Heart left ventricle (tissue), 16 donors: Measurements from ENCODE around the gene SSR1. TPM values are rescaled to one million over a fixed set of nuclear protein-coding genes. Genes with fewer than 3 reads are reported as not detected.

Experiments used
- ATAC-seq, 4 donors: fragments of 200-7000 bp; cut with Tn5 transposase; one replicate each; pipeline ENCODE4 v1.9.1; 2020 to 2022; ENCODE audit warnings: moderate library complexity in 4 of 4, mild to moderate bottlenecking in 3 of 4, moderate number of reproducible peaks in 1 of 4
- DNase-seq, 5 donors: peaks; one replicate each; pipeline ENCODE4 v3.0.0-alpha.2; 2020
- H3K27ac ChIP-seq, 12 donors: fragments of 200-600 bp; sonication (generic) in 4 of 12; one replicate each; pipeline versions ENCODE4 v1.5.0 to v1.8.0; 2016 to 2022; ENCODE audit warnings: mild to moderate bottlenecking in 2 of 12
- H3K27me3 ChIP-seq, 9 donors: fragments of 200-600 bp; sonication (generic) in 2 of 9; one replicate each; pipeline versions ENCODE4 v1.5.1 to v1.8.0; 2016 to 2022; ENCODE audit warnings: mild to moderate bottlenecking in 3 of 9
- H3K36me3 ChIP-seq, 9 donors: fragments of 200-600 bp; sonication (generic) in 2 of 9; one replicate each; pipeline versions ENCODE4 v1.5.0 to v1.8.0; 2018 to 2022; ENCODE audit warnings: mild to moderate bottlenecking in 2 of 9
- H3K4me1 ChIP-seq, 12 donors: fragments of 200-600 bp; sonication (generic) in 4 of 12; one replicate each; pipeline versions ENCODE4 v1.5.0 to v1.8.0; 2016 to 2022; ENCODE audit warnings: mild to moderate bottlenecking in 3 of 12
- H3K4me3 ChIP-seq, 12 donors: fragments of 200-600 bp; sonication (generic) in 4 of 12; one replicate each; pipeline versions ENCODE4 v1.5.0 to v1.8.0; 2017 to 2022; ENCODE audit warnings: mild to moderate bottlenecking in 9 of 12, moderate library complexity in 4 of 12
- H3K9me3 ChIP-seq, 12 donors: fragments of 200-600 bp; sonication (generic) in 4 of 12; one replicate each; pipeline versions ENCODE4 v1.5.0 to v1.8.0; 2016 to 2022; ENCODE audit warnings: mild to moderate bottlenecking in 1 of 12
- CTCF ChIP-seq, 12 donors: fragments of 200-600 bp; sonication (generic) in 4 of 12; IDR thresholded peaks; one replicate each; pipeline versions ENCODE4 v1.5.0 to v1.8.0; 2018 to 2022; ENCODE audit warnings: antibody characterized with exemption in 12 of 12, mild to moderate bottlenecking in 5 of 12
- POLR2A ChIP-seq, 2 donors: fragments of 450-650 bp; IDR thresholded peaks; one replicate each; pipeline ENCODE4 v1.6.1; 2017; ENCODE audit warnings: antibody characterized with exemption in 2 of 2, mild to moderate bottlenecking in 2 of 2, moderate library complexity in 2 of 2
- WGBS, 4 donors: extraction: QIAGEN DNeasy Blood & Tissue Kit in 2 of 4; methylation state at CpG; one replicate each; pipeline versions ENCODE4 v1.1.5 to v1.1.7; 2013 to 2018; 5-methylcytosine and 5-hydroxymethylcytosine counted together
- intact Hi-C, 10 donors: fragments of 100-400 bp; cut with DNase I; formaldehyde crosslinking; loops; one replicate each; pipeline versions ENCODE4 v1.11.1 to v1.14.2; 2022
- polyA plus RNA-seq, 2 donors: library from polyadenylated mRNA; stranded (reverse); fragments of 200-250 nt; gene quantifications; one replicate each; pipeline ENCODE4 v1.2.3, GENCODE V29; 2013
- total RNA-seq, 9 donors: library from RNA; depleted of rRNA in 2 of 9; stranded (reverse); fragments of >200 nt in 2 of 9; fragmentation: NEBNext Ultra II Directional in 3 of 9; extraction: Animal tissue kit (Norgen Biotek cat#: 25700) in 3 of 9; gene quantifications; one replicate each; pipeline versions ENCODE4 v1.1.0 to v1.2.4, GENCODE V29; 2016 to 2023
- donor health status: ischemic (EF 13 %, LVEDD 7.1; RV severe dilation, severe dysfunction).
- donor health status: healthy with polysubstance abuse.
- donor health status: DM: no; HTN: yes; CAD: no.
- donor health status: DM: no; HTN: no; CAD: no.
- donor health status: ischemic (EF 25% LVEDD 6.9; RV normal size, moderate dysfunction).
- donor health status: ischemic (EF 25% LVEDD 5.7; RV mildly dilated, moderate dysfunction).
- donor health status: healthy.
- donor health status: DM: yes; HTN: yes; CAD: no.
- donor health status: ischemic (EF 35%, LVEDD 5.7; RV mildly dilated, moderate dysfunction).
- donor health status: nonischemic (EF 11% LVEDD 7.7; RV severe dilation, severe dysfunction).
- donor health status: DM: yes; HTN: yes; CAD: no.
- donor health status: PGD.
- donor health status: ischemic (EF 29% LVEDD 5.4; RV normal size, mild dysfunction).
- donor health status: nonischemic (EF 23%, LVEDD 6.1; RV moderate dilation, normal function).

The SSR1 gene
- total and polyA plus RNA-seq, 11 donors = 8.6 to 106 (median 67.9) TPM

GRCh38 chr6:7249391-7249790, 63.6 kb downstream of the SSR1 start:
- DNase-seq (no peak), ATAC-seq (no peak)
- intact Hi-C loops = loop anchor here in 6 of 10 donors (5.0 to 10.0 kb wide), 6 partner anchors 325 to 695 kb away; no protein-coding TSS in a partner anchor
- H3K27me3 ChIP-seq = no peaks in the 10 kb centered on the region
- H3K4me3 ChIP-seq = no peak overlapping the region
- TF ChIP-seq CTCF (IDR thresholded peaks at IDR 0.05) = no peak
- no peak for TF ChIP-seq POLR2A (IDR thresholded peaks at IDR 0.05)
- H3K4me1 ChIP-seq = peaks cover 0 to 37% (median 2%) of the 10 kb centered on the region in 12 donors
- peaks cover 0 to 81% (median 69%) of the 10 kb centered on the region in 9 donors for H3K36me3 ChIP-seq
- H3K9me3 ChIP-seq = no peaks in the 10 kb centered on the region
- no peak overlapping the region for H3K27ac ChIP-seq
- 91 to 98% (median 94%) methylated on average over 2 of the region's 2 CpGs for WGBS, 4 donors

DNA sequence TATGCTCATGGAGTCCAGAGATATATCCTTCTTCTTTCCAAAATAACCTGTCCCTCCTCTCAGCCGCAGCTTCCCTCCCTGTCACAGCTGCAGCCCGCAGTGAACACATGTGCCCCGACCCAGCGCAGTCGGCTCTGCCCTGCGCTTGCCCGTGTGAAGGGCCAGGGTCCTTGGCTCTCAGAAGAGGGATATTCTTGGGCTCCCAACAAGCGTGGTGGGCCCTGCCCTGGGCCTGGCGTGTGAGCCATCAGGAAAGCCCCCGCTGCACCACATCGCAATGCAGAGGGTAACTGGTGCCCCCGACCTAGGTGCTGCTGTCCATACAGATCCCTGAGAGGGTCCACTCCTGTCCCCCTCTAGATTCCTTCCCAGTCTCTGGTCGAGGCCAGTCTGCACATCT, 65.2 kb downstream of the SSR1 start:
- peaks cover 0 to 83% (median 69%) of the 10 kb centered on the region in 9 donors for H3K36me3 ChIP-seq
- intact Hi-C loops = loop anchor here in 6 of 10 donors (5.0 to 10.0 kb wide), 6 partner anchors 323 to 693 kb away; no protein-coding TSS in a partner anchor
- 88 to 98% (median 93%) methylated on average over 13 of the region's 13 CpGs for WGBS, 4 donors

GRCh38 chr6:7247179-7247456, 65.9 kb downstream of the SSR1 start:
- DNase-seq = no peak
- TF ChIP-seq POLR2A (IDR thresholded peaks at IDR 0.05) = no peak
- no peak for TF ChIP-seq CTCF (IDR thresholded peaks at IDR 0.05)
- no peaks in the 10 kb centered on the region for H3K9me3 ChIP-seq
- peaks cover 0 to 33% (median 10%) of the 10 kb centered on the region in 12 donors for H3K4me1 ChIP-seq
- intact Hi-C loops = loop anchor here in 6 of 10 donors (5.0 to 10.0 kb wide), 6 partner anchors 322 to 692 kb away; no protein-coding TSS in a partner anchor
- peaks cover 0 to 78% (median 63%) of the 10 kb centered on the region in 9 donors for H3K36me3 ChIP-seq
- no peak overlapping the region for H3K27ac ChIP-seq
- no peak for ATAC-seq
- no peaks in the 10 kb centered on the region for H3K27me3 ChIP-seq
- no peak overlapping the region for H3K4me3 ChIP-seq
- WGBS, 4 donors = 95 to 96% (median 95%) methylated on average over 14 to 15 of the region's 15 CpGs

More for the DNA sequence above, 65.2 kb downstream of the SSR1 start:
- H3K4me1 ChIP-seq = peaks cover 0 to 34% (median 8%) of the 10 kb centered on the region in 12 donors
- TF ChIP-seq POLR2A (IDR thresholded peaks at IDR 0.05) (no peak), CTCF (IDR thresholded peaks at IDR 0.05) (no peak)
- no peak overlapping the region for H3K27ac ChIP-seq
- no peak for ATAC-seq
- DNase-seq = no peak
- H3K4me3 ChIP-seq = no peak overlapping the region
- H3K9me3 ChIP-seq = no peaks in the 10 kb centered on the region
- no peaks in the 10 kb centered on the region for H3K27me3 ChIP-seq

DNA sequence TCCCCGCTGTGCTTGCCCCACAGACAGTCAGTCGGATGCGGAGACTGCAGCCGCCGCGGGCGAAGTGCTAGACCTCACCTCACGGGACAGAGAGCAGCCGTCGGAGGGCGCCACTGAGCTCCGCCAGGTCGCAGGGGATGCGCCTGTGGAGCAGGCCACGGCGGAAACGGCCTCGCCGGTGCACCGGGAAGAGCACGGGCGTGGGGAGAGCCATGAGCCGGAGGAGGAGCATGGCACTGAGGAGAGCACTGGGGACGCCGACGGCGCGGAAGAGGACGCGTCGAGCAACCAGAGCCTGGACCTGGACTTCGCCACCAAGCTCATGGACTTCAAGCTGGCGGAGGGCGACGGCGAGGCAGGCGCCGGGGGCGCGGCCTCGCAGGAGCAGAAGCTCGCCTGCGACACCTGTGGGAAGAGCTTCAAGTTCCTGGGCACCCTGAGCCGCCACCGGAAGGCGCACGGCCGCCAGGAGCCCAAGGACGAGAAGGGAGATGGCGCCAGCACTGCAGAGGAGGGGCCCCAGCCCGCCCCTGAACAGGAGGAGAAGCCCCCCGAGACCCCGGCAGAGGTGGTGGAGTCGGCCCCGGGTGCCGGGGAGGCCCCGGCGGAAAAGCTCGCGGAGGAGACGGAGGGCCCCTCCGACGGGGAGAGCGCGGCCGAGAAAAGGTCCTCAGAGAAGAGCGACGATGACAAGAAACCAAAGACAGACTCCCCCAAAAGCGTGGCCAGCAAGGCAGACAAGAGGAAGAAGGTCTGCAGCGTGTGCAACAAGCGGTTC, 66.4 kb downstream of the SSR1 start:
- Histone ChIP-seq H3K27me3 (no peaks in the 10 kb centered on the region), H3K9me3 (no peaks in the 10 kb centered on the region), H3K4me1 (peaks cover 0 to 34% (median 10%) of the 10 kb centered on the region in 12 donors), H3K4me3 (no peak overlapping the region), H3K27ac (no peak overlapping the region), H3K36me3 (peaks cover 0 to 77% (median 59%) of the 10 kb centered on the region in 9 donors)
- 93 to 94% (median 94%) methylated on average over 65 to 71 of the region's 71 CpGs for WGBS, 4 donors
- no peak for DNase-seq
- intact Hi-C loops = loop anchor here in 6 of 10 donors (5.0 to 10.0 kb wide), 6 partner anchors 322 to 692 kb away; no protein-coding TSS in a partner anchor
- no peak for ATAC-seq
- peak in 1 of 12 donors; percentile 2 for TF ChIP-seq CTCF (IDR thresholded peaks at IDR 0.05)
- TF ChIP-seq POLR2A (IDR thresholded peaks at IDR 0.05) = no peak
